SK-N-DZ (cell line): ENCODE data around the gene DAB1.

Experiments used
- DNase-seq: peaks from one replicate; pipeline ENCODE4 v3.0.0-alpha.2; 2015; ENCODE audit warnings: low spot score

DAB1 gene

GRCh38 chr1:57418971-57419370 is 4.9 kb downstream of the DAB1 start:
- DNase-seq = no peak

GRCh38 chr1:57411262-57411661 is 12.6 kb downstream of the DAB1 start:
- DNase-seq = no peak

GRCh38 chr1:57410508-57410907 is 13.4 kb downstream of the DAB1 start:
- DNase-seq = no peak

GRCh38 chr1:57407928-57408327 is 15.9 kb downstream of the DAB1 start:
- DNase-seq = no peak

GRCh38 chr1:57406428-57406970 is 17.4 kb downstream of the DAB1 start:
- no peak for DNase-seq

- no peak for DNase-seq
Measured at GRCh38 chr1:57404884-57405283, 19.0 kb downstream of the DAB1 start.

- DNase-seq = no peak
Measured at GRCh38 chr1:57403201-57403600, 20.7 kb downstream of the DAB1 start.

GRCh38 chr1:57401671-57402070 is 22.2 kb downstream of the DAB1 start:
- no peak for DNase-seq

GRCh38 chr1:57400048-57400447 is 23.8 kb downstream of the DAB1 start:
- DNase-seq = no peak

GRCh38 chr1:57393058-57393584 is 30.7 kb downstream of the DAB1 start:
- no peak for DNase-seq

- DNase-seq = no peak
Measured at GRCh38 chr1:57385336-57385735, 38.5 kb downstream of the DAB1 start.

- no peak for DNase-seq
Measured at GRCh38 chr1:57384901-57385300, 39.0 kb downstream of the DAB1 start.

- DNase-seq = no peak
Measured at GRCh38 chr1:57384284-57384683, 39.6 kb downstream of the DAB1 start.

- no peak for DNase-seq
Measured at GRCh38 chr1:57381871-57382270, 42.0 kb downstream of the DAB1 start.

- DNase-seq = no peak
Measured at GRCh38 chr1:57381426-57381825, 42.4 kb downstream of the DAB1 start.

- DNase-seq = no peak
Measured at GRCh38 chr1:57380923-57381322, 42.9 kb downstream of the DAB1 start.

GRCh38 chr1:57378534-57378933 is 45.3 kb downstream of the DAB1 start:
- DNase-seq = no peak

GRCh38 chr1:57377339-57378139 is 46.3 kb downstream of the DAB1 start:
- DNase-seq = no peak

- no peak for DNase-seq
Measured at GRCh38 chr1:57376041-57376440, 47.8 kb downstream of the DAB1 start.

- no peak for DNase-seq
Measured at GRCh38 chr1:57369889-57370288, 54.0 kb downstream of the DAB1 start.

- no peak for DNase-seq
Measured at GRCh38 chr1:57367945-57368344, 55.9 kb downstream of the DAB1 start.

GRCh38 chr1:57363643-57364042 is 60.2 kb downstream of the DAB1 start:
- no peak for DNase-seq

GRCh38 chr1:57363165-57363564 is 60.7 kb downstream of the DAB1 start:
- DNase-seq = no peak
